Uterus (tissue), 4 donors: ENCODE data around the gene MAPKBP1. TPM values are rescaled to one million over a fixed set of nuclear protein-coding genes. Genes with fewer than 3 reads are reported as not detected.
"Not testable (repeated sequence)": the region's sequence is repeated elsewhere in the genome, so short reads cannot be mapped to it uniquely, and the experiment has no call there.

ENCODE experiments used
- DNase-seq, 2 donors: peaks; one replicate each; pipeline ENCODE4 v3.0.0-alpha.2; 2019 to 2020
- H3K27ac ChIP-seq, 2 donors: fragments of 200-600 bp; sonication (generic); 1 replicate in 1 of 2; 2 replicates in 1 of 2; pipeline ENCODE4 v1.5.1; 2016 to 2018
- H3K27me3 ChIP-seq, 2 donors: fragments of 200-600 bp; sonication (generic); one replicate each; pipeline ENCODE4 v1.5.1; 2018 to 2019; ENCODE audit warnings: control low read depth in 1 of 2
- H3K36me3 ChIP-seq, 2 donors: fragments of 200-600 bp; sonication (generic); one replicate each; pipeline ENCODE4 v1.5.1; 2019; ENCODE audit warnings: control low read depth in 1 of 2
- H3K4me1 ChIP-seq, 2 donors: fragments of 200-600 bp; sonication (generic); one replicate each; pipeline ENCODE4 v1.5.1; 2018 to 2019; ENCODE audit warnings: control low read depth in 1 of 2
- H3K4me3 ChIP-seq, 2 donors: fragments of 200-600 bp; sonication (generic); 1 replicate in 1 of 2; 2 replicates in 1 of 2; pipeline ENCODE4 v1.5.1; 2018 to 2019; ENCODE audit warnings: mild to moderate bottlenecking in 1 of 2
- H3K9me3 ChIP-seq, 2 donors: fragments of 200-600 bp; sonication (generic); one replicate each; pipeline ENCODE4 v1.5.1; 2019; ENCODE audit warnings: control low read depth in 1 of 2
- CTCF ChIP-seq, 4 experiments: fragments of 200-600 bp in 2 of 4; fragments of 450-650 bp in 2 of 4; sonication (generic) in 2 of 4; IDR thresholded peaks; one replicate each; pipeline ENCODE4 v1.5.1; 2016 to 2019; ENCODE audit warnings: antibody characterized with exemption in 4 of 4, mild to moderate bottlenecking in 2 of 4, moderate library complexity in 1 of 4
- POLR2A ChIP-seq, 2 donors: fragments of 450-650 bp; IDR thresholded peaks; one replicate each; pipeline ENCODE4 v1.6.1; 2016; ENCODE audit warnings: antibody characterized with exemption in 2 of 2, mild to moderate bottlenecking in 1 of 2, moderate library complexity in 1 of 2
- intact Hi-C: fragments of 100-400 bp; cut with DNase I; formaldehyde crosslinking; loops from one replicate; pipeline ENCODE4 v1.15.1; 2023; ENCODE audit warnings: low total_unique reads
- total RNA-seq, 4 donors: library from RNA; depleted of rRNA in 3 of 4; stranded (reverse); fragments of >200 nt in 3 of 4; gene quantifications; one replicate each; pipeline versions ENCODE4 v1.1.0 to v1.2.4, GENCODE V29; 2014 to 2023
- donor health status: DM: yes; HTN: yes; CAD: no.

The MAPKBP1 gene
- total RNA-seq, 4 donors from 2014 or later = 5.9 to 56.2 (median 23.5) TPM

- H3K27me3 ChIP-seq = no peaks in the 10 kb centered on the region
- H3K4me3 ChIP-seq = no peak overlapping the region
- no peaks in the 10 kb centered on the region for H3K4me1 ChIP-seq
- no peaks in the 10 kb centered on the region for H3K36me3 ChIP-seq
- no peak overlapping the region for H3K27ac ChIP-seq
- H3K9me3 ChIP-seq = no peaks in the 10 kb centered on the region
- no peak for TF ChIP-seq POLR2A (IDR thresholded peaks at IDR 0.05)
- no peak for TF ChIP-seq CTCF (IDR thresholded peaks at IDR 0.05)
- intact Hi-C loops = no loop called here
- no peak for DNase-seq
These were observed 41.8 kb upstream of the MAPKBP1 start for GRCh38 chr15:41732483-41732882.

- no peak overlapping the region for H3K27ac ChIP-seq
- TF ChIP-seq POLR2A (IDR thresholded peaks at IDR 0.05) (no peak), CTCF (IDR thresholded peaks at IDR 0.05) (no peak)
- no peaks in the 10 kb centered on the region for H3K9me3 ChIP-seq
- H3K4me1 ChIP-seq = no peaks in the 10 kb centered on the region
- H3K27me3 ChIP-seq = no peaks in the 10 kb centered on the region
- no peak for DNase-seq
- no peaks in the 10 kb centered on the region for H3K36me3 ChIP-seq
- H3K4me3 ChIP-seq = no peak overlapping the region
- intact Hi-C loops = no loop called here
These were observed 40.2 kb upstream of the MAPKBP1 start for GRCh38 chr15:41734079-41734478.

- intact Hi-C loops = no loop called here
- Histone ChIP-seq H3K27ac (no peak overlapping the region), H3K9me3 (no peaks in the 10 kb centered on the region), H3K4me1 (no peaks in the 10 kb centered on the region), H3K4me3 (no peak overlapping the region), H3K27me3 (no peaks in the 10 kb centered on the region), H3K36me3 (no peaks in the 10 kb centered on the region)
- no peak for DNase-seq
- TF ChIP-seq POLR2A (IDR thresholded peaks at IDR 0.05) (no peak), CTCF (IDR thresholded peaks at IDR 0.05) (no peak)
These were observed 39.2 kb upstream of the MAPKBP1 start for GRCh38 chr15:41735046-41735445.

- H3K27me3 ChIP-seq, DNase-seq, H3K4me3 ChIP-seq, H3K9me3 ChIP-seq, H3K4me1 ChIP-seq, H3K36me3 ChIP-seq, H3K27ac ChIP-seq, intact Hi-C loops: not testable (repeated sequence)
These were observed 38.8 kb upstream of the MAPKBP1 start for GRCh38 chr15:41735492-41735891.

- Histone ChIP-seq H3K36me3 (no peaks in the 10 kb centered on the region), H3K27me3 (no peaks in the 10 kb centered on the region), H3K9me3 (no peaks in the 10 kb centered on the region), H3K27ac (no peak overlapping the region), H3K4me1 (no peaks in the 10 kb centered on the region), H3K4me3 (no peak overlapping the region)
- no peak for DNase-seq
- intact Hi-C loops = no loop called here
- TF ChIP-seq CTCF (IDR thresholded peaks at IDR 0.05) = no peak
- no peak for TF ChIP-seq POLR2A (IDR thresholded peaks at IDR 0.05)
These were observed 27.5 kb upstream of the MAPKBP1 start for GRCh38 chr15:41746802-41747201.

- no peaks in the 10 kb centered on the region for H3K9me3 ChIP-seq
- intact Hi-C loops = no loop called here
These were observed 18.1 kb upstream of the MAPKBP1 start for GRCh38 chr15:41756198-41756597.

More at GRCh38 chr15:41756198-41756597, 18.1 kb upstream of the MAPKBP1 start:
- H3K4me3 ChIP-seq = no peak overlapping the region
- H3K4me1 ChIP-seq = no peaks in the 10 kb centered on the region
- no peak for DNase-seq
- TF ChIP-seq CTCF (IDR thresholded peaks at IDR 0.05) = no peak
- no peak for TF ChIP-seq POLR2A (IDR thresholded peaks at IDR 0.05)
- H3K27me3 ChIP-seq = no peaks in the 10 kb centered on the region
- H3K27ac ChIP-seq = no peak overlapping the region
- no peaks in the 10 kb centered on the region for H3K36me3 ChIP-seq
